ENCODE results near the gene NEK2.

NEK2 gene

DNA sequence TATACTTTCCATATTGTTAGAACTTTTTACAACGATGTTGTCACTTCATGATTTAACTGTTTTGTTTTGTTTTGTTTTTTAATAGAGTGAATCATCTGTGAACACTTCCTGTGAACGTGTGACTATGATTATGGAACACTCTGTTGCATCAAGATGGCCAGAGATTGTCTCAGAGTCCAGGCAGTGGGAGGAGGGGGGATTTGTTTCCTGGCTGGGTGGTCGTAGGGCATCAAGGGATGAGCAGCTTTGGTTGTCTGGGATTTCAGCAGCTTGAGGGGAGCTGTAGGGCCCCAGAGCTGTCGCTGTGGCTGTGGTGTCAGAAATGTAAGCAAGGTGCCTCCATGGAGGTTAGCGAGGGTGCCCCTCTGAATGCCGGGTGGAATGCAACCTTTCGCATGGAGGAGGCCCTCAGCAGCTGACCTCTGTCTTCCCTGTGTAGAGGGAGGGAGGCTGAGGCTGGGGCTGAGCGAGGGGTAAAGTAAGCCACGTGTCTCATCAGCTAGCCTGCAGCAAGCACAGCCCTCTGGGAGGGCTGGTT, 21.4 kb downstream of the NEK2 start:
- TF ChIP-seq, protein P1, sequence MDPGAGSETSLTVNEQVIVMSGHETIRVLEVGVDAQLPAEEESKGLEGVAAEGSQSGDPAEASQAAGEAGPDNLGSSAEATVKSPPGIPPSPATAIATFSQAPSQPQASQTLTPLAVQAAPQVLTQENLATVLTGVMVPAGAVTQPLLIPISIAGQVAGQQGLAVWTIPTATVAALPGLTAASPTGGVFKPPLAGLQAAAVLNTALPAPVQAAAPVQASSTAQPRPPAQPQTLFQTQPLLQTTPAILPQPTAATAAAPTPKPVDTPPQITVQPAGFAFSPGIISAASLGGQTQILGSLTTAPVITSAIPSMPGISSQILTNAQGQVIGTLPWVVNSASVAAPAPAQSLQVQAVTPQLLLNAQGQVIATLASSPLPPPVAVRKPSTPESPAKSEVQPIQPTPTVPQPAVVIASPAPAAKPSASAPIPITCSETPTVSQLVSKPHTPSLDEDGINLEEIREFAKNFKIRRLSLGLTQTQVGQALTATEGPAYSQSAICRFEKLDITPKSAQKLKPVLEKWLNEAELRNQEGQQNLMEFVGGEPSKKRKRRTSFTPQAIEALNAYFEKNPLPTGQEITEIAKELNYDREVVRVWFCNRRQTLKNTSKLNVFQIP (CRISPR knock-in tag; IDR thresholded peaks at IDR 0.05; ENCODE audit: borderline replicate concordance, low read depth) = no peak
- no peak for TF ChIP-seq ZNF8 (CRISPR knock-in tag; IDR thresholded peaks at IDR 0.05)
- TF ChIP-seq ISL1 (CRISPR knock-in tag; IDR thresholded peaks at IDR 0.05) = no peak
- TF ChIP-seq, protein P2, sequence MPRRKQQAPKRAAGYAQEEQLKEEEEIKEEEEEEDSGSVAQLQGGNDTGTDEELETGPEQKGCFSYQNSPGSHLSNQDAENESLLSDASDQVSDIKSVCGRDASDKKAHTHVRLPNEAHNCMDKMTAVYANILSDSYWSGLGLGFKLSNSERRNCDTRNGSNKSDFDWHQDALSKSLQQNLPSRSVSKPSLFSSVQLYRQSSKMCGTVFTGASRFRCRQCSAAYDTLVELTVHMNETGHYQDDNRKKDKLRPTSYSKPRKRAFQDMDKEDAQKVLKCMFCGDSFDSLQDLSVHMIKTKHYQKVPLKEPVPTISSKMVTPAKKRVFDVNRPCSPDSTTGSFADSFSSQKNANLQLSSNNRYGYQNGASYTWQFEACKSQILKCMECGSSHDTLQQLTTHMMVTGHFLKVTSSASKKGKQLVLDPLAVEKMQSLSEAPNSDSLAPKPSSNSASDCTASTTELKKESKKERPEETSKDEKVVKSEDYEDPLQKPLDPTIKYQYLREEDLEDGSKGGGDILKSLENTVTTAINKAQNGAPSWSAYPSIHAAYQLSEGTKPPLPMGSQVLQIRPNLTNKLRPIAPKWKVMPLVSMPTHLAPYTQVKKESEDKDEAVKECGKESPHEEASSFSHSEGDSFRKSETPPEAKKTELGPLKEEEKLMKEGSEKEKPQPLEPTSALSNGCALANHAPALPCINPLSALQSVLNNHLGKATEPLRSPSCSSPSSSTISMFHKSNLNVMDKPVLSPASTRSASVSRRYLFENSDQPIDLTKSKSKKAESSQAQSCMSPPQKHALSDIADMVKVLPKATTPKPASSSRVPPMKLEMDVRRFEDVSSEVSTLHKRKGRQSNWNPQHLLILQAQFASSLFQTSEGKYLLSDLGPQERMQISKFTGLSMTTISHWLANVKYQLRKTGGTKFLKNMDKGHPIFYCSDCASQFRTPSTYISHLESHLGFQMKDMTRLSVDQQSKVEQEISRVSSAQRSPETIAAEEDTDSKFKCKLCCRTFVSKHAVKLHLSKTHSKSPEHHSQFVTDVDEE (CRISPR knock-in tag; IDR thresholded peaks at IDR 0.05) = no peak
- no peak for TF ChIP-seq SNAI2 (CRISPR knock-in tag; IDR thresholded peaks at IDR 0.05)
- no peak for TF ChIP-seq ZFP3 (CRISPR knock-in tag; IDR thresholded peaks at IDR 0.05)
- TF ChIP-seq CSDC2 (CRISPR knock-in tag; IDR thresholded peaks at IDR 0.05) = no peak
- TF ChIP-seq TCF4 (CRISPR knock-in tag; IDR thresholded peaks at IDR 0.05; ENCODE audit: borderline replicate concordance) = no peak
- TF ChIP-seq, protein P3, sequence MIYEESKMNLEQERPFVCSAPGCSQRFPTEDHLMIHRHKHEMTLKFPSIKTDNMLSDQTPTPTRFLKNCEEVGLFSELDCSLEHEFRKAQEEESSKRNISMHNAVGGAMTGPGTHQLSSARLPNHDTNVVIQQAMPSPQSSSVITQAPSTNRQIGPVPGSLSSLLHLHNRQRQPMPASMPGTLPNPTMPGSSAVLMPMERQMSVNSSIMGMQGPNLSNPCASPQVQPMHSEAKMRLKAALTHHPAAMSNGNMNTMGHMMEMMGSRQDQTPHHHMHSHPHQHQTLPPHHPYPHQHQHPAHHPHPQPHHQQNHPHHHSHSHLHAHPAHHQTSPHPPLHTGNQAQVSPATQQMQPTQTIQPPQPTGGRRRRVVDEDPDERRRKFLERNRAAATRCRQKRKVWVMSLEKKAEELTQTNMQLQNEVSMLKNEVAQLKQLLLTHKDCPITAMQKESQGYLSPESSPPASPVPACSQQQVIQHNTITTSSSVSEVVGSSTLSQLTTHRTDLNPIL (CRISPR knock-in tag; IDR thresholded peaks at IDR 0.05; ENCODE audit: low read depth) = no peak
- no peak for TF ChIP-seq ZNF565 (CRISPR knock-in tag; conservative IDR thresholded peaks at IDR 0.05; ENCODE audit: low read depth)
- no peak for TF ChIP-seq ZFP30 (CRISPR knock-in tag; IDR thresholded peaks at IDR 0.05)
- no peak for TF ChIP-seq GLIS3 (CRISPR knock-in tag; IDR thresholded peaks at IDR 0.05)
- no peak for TF ChIP-seq OSR1 (CRISPR knock-in tag; IDR thresholded peaks at IDR 0.05)
- no peak for TF ChIP-seq ESRRG (CRISPR knock-in tag; IDR thresholded peaks at IDR 0.05)
- no peak for TF ChIP-seq ZC3H10 (CRISPR knock-in tag; IDR thresholded peaks at IDR 0.05)
- no peak for TF ChIP-seq CSRNP3 (CRISPR knock-in tag; IDR thresholded peaks at IDR 0.05)
- no peak for TF ChIP-seq TOX (CRISPR knock-in tag; IDR thresholded peaks at IDR 0.05; ENCODE audit: borderline replicate concordance)
- no peak for ATAC-seq

DNA sequence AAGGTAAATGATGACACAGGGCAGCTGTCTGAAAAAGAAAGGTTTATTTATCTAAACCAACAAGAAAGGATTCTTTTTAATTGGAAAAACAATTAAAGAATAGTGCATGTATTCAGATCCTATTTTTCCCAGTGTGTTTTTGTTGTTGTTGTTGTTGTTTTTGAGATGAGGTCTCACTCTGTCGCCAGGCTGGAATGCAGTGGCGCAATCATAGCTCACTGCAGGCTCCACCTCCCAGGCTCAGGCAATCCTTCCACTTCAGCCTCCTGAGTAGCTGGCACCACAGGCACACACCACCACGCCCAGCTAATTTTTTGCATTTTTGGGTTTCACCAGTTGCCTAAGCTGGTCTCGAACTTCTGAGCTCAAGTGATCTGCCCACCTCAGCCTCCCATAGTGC, 22.1 kb downstream of the NEK2 start:
- ATAC-seq = no peak
- TF ChIP-seq ZNF8 (CRISPR knock-in tag; IDR thresholded peaks at IDR 0.05) = no peak
- no peak for TF ChIP-seq OSR1 (CRISPR knock-in tag; IDR thresholded peaks at IDR 0.05)
- no peak for TF ChIP-seq TOX (CRISPR knock-in tag; IDR thresholded peaks at IDR 0.05; ENCODE audit: borderline replicate concordance)
- no peak for TF ChIP-seq TCF4 (CRISPR knock-in tag; IDR thresholded peaks at IDR 0.05; ENCODE audit: borderline replicate concordance)
- no peak for TF ChIP-seq PATZ1 (CRISPR knock-in tag; IDR thresholded peaks at IDR 0.05; ENCODE audit: borderline replicate concordance)
- TF ChIP-seq ARNTL (CRISPR knock-in tag; IDR thresholded peaks at IDR 0.05; ENCODE audit: borderline replicate concordance, low read depth) = no peak
- TF ChIP-seq BACH2 (CRISPR knock-in tag; IDR thresholded peaks at IDR 0.05; ENCODE audit: borderline replicate concordance) = no peak
- TF ChIP-seq ISL1 (CRISPR knock-in tag; IDR thresholded peaks at IDR 0.05) = no peak
- TF ChIP-seq, protein P3 (CRISPR knock-in tag; IDR thresholded peaks at IDR 0.05; ENCODE audit: low read depth) = no peak
- TF ChIP-seq, protein P1 (CRISPR knock-in tag; IDR thresholded peaks at IDR 0.05; ENCODE audit: borderline replicate concordance, low read depth) = no peak
- TF ChIP-seq, protein P2 (CRISPR knock-in tag; IDR thresholded peaks at IDR 0.05) = no peak
- no peak for TF ChIP-seq ZNF565 (CRISPR knock-in tag; conservative IDR thresholded peaks at IDR 0.05; ENCODE audit: low read depth)
- TF ChIP-seq CSRNP3 (CRISPR knock-in tag; IDR thresholded peaks at IDR 0.05) = no peak
- no peak for TF ChIP-seq ZFP3 (CRISPR knock-in tag; IDR thresholded peaks at IDR 0.05)
- TF ChIP-seq ESRRG (CRISPR knock-in tag; IDR thresholded peaks at IDR 0.05) = no peak
- TF ChIP-seq ZNF70 (CRISPR knock-in tag; IDR thresholded peaks at IDR 0.05) = no peak
- no peak for TF ChIP-seq ZFP30 (CRISPR knock-in tag; IDR thresholded peaks at IDR 0.05)

Data from SK-N-SH treated with all-trans-retinoic acid at 6 μM for 48 hours (cell line).